ENCODE results near the gene IFNA8.

DNA sequence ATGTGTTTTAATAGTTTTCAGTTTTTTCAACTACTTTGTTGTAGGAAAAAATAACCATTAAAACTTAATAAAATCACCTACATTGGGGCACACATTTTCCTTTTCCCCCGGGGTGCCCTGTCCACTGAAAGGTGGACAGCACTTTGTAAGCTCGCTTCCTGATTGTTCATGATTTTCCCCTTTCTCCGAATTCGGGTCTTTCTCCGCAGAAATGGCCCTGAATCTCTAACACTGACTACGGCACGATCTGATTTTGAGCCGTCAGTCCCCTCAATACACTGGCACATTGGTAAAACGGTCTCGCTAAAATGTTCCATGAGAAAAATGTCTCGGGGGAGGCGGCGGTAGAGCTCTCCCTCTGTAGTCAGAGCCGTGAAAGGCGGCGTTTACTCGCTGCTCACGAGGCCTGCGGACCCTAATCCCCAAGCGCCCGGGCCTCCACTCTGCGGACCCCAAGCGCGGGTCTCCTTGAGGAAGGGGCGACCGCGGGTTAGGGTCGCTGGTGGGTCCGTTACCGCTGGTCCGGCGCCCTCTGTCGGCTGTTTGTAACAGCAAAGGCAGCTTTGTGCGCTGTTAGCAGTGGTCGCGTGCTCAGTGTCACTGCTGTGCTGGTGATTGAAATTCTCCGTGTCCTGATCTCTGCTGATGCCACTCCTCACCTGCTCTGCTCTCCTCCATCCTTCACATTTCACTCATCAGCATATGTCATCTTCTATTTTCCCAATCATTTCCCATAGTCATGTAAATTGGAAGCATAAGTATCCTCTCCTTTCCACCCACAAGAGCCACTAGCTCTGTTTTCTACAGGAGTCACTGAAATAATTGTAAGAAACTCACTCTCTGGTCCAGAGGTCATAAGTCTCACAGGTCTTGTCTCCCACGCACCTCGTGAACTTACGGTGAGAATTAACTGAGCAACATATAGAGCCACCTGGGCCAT lies 12.9 kb upstream of the IFNA8 start:
- TF ChIP-seq, protein P1, sequence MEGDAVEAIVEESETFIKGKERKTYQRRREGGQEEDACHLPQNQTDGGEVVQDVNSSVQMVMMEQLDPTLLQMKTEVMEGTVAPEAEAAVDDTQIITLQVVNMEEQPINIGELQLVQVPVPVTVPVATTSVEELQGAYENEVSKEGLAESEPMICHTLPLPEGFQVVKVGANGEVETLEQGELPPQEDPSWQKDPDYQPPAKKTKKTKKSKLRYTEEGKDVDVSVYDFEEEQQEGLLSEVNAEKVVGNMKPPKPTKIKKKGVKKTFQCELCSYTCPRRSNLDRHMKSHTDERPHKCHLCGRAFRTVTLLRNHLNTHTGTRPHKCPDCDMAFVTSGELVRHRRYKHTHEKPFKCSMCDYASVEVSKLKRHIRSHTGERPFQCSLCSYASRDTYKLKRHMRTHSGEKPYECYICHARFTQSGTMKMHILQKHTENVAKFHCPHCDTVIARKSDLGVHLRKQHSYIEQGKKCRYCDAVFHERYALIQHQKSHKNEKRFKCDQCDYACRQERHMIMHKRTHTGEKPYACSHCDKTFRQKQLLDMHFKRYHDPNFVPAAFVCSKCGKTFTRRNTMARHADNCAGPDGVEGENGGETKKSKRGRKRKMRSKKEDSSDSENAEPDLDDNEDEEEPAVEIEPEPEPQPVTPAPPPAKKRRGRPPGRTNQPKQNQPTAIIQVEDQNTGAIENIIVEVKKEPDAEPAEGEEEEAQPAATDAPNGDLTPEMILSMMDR (IDR thresholded peaks at IDR 0.05; ENCODE audit: borderline replicate concordance, extremely low read depth, low read length, poor library complexity, severe bottlenecking) = peak; percentile 86
- TF ChIP-seq EZH2 (IDR thresholded peaks at IDR 0.05; ENCODE audit: borderline replicate concordance, low read depth, low read length, severe bottlenecking) = peak; percentile 65

All from DND-41 (cell line).